HG02970 (cell line): ENCODE measurements around the gene XPO6.
"Not testable (repeated sequence)": the region's sequence is repeated elsewhere in the genome, so short reads cannot be mapped to it uniquely, and the experiment has no call there.

ENCODE experiments used
- ATAC-seq: cut with Tn5 transposase; IDR thresholded peaks from one replicate; pipeline ENCODE4 v1.9.1; 2021; ENCODE audit warnings: mild to moderate bottlenecking, moderate library complexity, moderate number of reproducible peaks; ENCODE audit not compliant: unreplicated experiment, low FRiP score

XPO6 gene

GRCh38 chr16:28211758-28212531 lies at the start of gene XPO6:
Gene XPO6, minus strand, starts transcription at chr16:28211965. Its CDS starts 597 bp downstream, at chr16:28211368.
- peak; percentile 89 for ATAC-seq

- no peak for ATAC-seq
Observed at GRCh38 chr16:28260193-28260592, 48.4 kb upstream of the XPO6 start.

GRCh38 chr16:28259781-28260150 lies 48.0 kb upstream of the XPO6 start:
- ATAC-seq, result no peak

GRCh38 chr16:28259091-28259780 lies 47.5 kb upstream of the XPO6 start:
- ATAC-seq, result no peak

GRCh38 chr16:28258567-28258966 lies 46.8 kb upstream of the XPO6 start:
- no peak for ATAC-seq

GRCh38 chr16:28257256-28257655 lies 45.5 kb upstream of the XPO6 start:
- no peak for ATAC-seq

- no peak for ATAC-seq
Observed at GRCh38 chr16:28255838-28256237, 44.1 kb upstream of the XPO6 start.

GRCh38 chr16:28254158-28254557 lies 42.4 kb upstream of the XPO6 start:
- no peak for ATAC-seq

- ATAC-seq, result no peak
Observed at GRCh38 chr16:28250999-28251398, 39.2 kb upstream of the XPO6 start.

- not testable (repeated sequence) for ATAC-seq
Observed at GRCh38 chr16:28249483-28249882, 37.7 kb upstream of the XPO6 start.

GRCh38 chr16:28241924-28242323 lies 30.2 kb upstream of the XPO6 start:
- ATAC-seq, result no peak

- ATAC-seq, result no peak
Observed at GRCh38 chr16:28237754-28238357, 26.1 kb upstream of the XPO6 start.

GRCh38 chr16:28231763-28232162 lies 20.0 kb upstream of the XPO6 start:
- no peak for ATAC-seq

- ATAC-seq, result not testable (repeated sequence)
Observed at GRCh38 chr16:28223909-28224308, 12.1 kb upstream of the XPO6 start.

GRCh38 chr16:28219777-28220176 lies 8.0 kb upstream of the XPO6 start:
- ATAC-seq, result not testable (repeated sequence)

- no peak for ATAC-seq
Observed at GRCh38 chr16:28219282-28219681, 7.5 kb upstream of the XPO6 start.

- no peak for ATAC-seq
Observed at GRCh38 chr16:28218109-28218508, 6.3 kb upstream of the XPO6 start.

- ATAC-seq, result no peak
Observed at GRCh38 chr16:28217326-28217725, 5.6 kb upstream of the XPO6 start.

GRCh38 chr16:28213396-28213795 lies 1.6 kb upstream of the XPO6 start:
- ATAC-seq, result no peak

- no peak for ATAC-seq
Observed at GRCh38 chr16:28212532-28212873, 738 bp upstream of the XPO6 start.

GRCh38 chr16:28210979-28211588 lies 681 bp downstream of the XPO6 start:
- peak; percentile 28 for ATAC-seq
